HG03103 (cell line): ENCODE data around the gene PGA5.

Experiments used
- ATAC-seq: cut with Tn5 transposase; IDR thresholded peaks from one replicate; pipeline ENCODE4 v1.9.1; 2021; ENCODE audit warnings: low read depth; ENCODE audit not compliant: unreplicated experiment

Gene PGA5

DNA sequence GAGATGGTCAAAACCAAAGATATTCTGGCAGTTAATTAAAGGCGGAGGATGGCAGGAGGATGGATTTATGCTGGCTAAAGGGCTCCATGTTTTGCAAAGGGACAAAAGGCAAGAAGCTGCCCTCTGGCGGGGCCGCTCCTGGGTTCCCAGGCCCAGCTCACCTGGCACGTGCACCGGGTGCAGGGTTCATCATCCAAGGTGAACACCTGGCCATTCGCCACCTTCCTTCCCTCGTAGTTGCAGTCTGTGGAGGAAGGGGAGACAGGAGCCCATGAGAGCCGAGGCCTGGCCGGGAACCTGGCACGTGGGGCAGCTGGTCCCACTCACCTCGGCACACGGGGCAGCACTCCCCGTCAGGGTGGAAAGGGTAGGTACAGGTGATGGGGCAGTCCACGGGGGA is 23.8 kb downstream of the PGA5 start:
- ATAC-seq = no peak

DNA sequence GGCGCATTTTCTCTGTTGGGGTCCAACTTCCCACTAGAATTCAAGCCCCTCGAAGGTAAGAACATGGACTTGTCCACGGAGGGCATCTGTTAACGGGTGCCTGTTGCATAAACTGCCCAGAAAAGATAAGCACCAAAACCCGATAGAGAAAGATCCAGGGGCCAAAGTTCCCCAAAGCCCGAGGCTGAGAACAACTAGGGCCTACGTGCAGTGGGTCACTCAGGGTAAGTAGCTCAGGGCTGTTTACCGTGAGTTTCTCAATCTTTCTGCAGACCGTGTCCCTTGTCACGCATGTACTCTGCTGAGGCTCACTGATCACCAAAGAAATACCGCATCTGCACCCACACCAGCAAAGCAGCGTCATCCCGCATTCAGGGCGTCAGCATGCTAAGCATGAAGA is 24.4 kb downstream of the PGA5 start:
- ATAC-seq = no peak

GRCh38 chr11:61266602-61267001 is 25.6 kb downstream of the PGA5 start:
- no peak for ATAC-seq

DNA sequence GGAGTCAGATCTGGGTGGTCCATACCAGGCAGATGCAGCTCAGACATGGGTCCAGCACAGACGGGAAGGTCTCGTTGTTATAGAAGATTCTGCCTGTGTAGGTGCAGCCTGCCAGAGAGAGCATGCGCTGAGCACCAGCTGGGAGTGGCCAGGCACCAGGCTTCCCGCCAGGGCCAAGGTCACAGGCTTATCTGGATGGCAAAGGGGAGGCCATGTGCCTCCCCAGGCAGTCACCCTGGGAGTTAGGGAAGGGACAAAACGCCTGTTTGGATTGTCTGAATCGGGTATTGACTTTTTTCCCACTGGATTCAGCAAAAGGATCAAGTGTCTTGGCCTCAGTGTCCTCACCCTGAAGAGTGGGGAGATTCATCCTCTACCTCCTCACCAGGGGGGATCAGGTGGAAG is 26.5 kb downstream of the PGA5 start:
- ATAC-seq = no peak

GRCh38 chr11:61268588-61269250 is 27.7 kb downstream of the PGA5 start:
- ATAC-seq = no peak

DNA sequence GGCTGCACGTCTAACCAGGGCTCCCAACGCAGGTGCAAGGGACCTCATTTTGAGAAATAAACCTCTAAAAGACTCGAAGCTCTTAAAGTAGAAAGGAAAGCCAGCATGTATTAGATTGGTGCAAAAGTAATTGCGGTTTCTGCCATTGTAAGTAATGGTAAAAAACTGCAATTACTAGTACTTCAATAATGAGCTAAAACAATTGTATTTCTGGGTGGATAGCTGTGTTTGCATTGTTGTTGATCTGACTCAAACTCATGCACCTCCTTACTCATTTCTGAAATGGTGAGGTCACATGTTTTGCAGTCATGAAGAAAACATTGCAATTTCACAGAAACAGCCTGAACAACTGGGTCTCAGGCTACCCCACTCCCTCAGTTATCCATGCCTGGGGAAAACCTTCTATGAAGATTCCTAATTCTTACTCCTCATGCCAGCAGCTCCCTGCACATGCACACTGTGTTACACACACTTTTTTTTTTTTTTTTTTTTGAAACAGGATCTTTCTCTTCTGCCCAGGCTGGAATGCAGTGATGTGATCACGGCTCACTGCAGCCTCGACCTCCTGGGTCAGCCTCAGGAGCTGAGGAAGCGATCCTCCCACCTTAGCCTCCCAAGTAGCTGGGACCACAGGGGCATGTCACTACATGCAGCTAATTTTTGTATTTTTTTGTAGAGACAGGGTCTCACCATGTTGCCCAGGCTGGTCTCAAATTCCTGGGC is 29.5 kb downstream of the PGA5 start:
- ATAC-seq = no peak

DNA sequence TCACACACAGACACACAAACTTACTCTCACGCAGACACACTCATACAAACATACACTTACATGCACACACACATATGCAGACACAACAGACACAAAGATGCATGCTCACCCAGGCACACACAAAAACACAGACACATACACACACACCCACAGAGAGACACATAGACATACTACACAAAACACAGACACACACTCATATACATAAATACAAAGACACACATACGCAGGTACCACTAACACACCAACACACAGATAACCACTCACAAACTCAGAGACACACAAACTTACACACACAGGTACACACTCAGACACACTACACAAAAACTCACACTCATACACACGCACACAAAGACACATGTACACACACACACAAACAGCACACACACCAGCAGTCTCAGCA is 31.8 kb downstream of the PGA5 start:
- no peak for ATAC-seq

- ATAC-seq = no peak
Measured at GRCh38 chr11:61273178-61274078, 32.5 kb downstream of the PGA5 start.

- ATAC-seq = no peak
Measured at GRCh38 chr11:61274084-61274483, 33.1 kb downstream of the PGA5 start.

- ATAC-seq = no peak
Measured at GRCh38 chr11:61275191-61275590, 34.2 kb downstream of the PGA5 start.

DNA sequence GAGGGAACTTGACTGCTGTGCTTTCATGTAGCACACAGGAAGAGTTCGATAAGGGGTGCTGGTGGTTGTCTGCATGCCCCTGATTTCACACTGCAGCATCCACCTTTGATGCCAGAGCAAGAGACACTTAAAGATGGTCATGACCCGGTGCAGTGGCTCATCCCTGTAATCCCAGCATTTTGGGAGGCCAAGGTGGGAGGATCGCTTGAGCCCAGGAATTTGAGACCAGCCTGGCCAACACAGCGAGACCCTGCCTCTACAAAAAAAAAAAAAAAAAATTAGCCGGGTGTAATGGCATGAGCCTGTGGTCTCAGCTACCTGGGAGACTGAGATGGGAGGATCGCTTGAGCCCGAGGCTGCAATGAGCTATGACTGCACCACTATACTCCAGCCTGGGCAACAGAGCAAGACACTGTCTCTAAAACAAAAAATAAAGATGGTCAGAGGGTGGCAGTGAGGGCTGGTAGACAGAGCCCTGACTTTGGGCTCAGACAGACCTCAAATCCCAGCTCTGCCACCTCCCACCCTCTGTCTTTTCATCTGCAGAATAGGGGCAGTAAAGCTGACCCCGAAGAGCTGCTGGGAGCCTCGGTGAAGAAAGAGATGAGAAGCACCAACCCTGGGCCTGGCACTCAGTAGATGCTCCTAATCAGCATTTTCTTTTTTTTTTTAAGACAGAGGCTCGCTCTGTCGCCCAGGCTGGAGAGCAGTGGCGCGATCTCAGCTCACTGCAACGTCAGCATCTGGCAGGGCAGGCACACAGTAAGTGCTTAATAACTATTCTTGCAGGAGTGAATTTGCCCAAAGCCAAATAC is 36.4 kb downstream of the PGA5 start:
- ATAC-seq = no peak

GRCh38 chr11:61278001-61278470 is 37.1 kb downstream of the PGA5 start:
- no peak for ATAC-seq

DNA sequence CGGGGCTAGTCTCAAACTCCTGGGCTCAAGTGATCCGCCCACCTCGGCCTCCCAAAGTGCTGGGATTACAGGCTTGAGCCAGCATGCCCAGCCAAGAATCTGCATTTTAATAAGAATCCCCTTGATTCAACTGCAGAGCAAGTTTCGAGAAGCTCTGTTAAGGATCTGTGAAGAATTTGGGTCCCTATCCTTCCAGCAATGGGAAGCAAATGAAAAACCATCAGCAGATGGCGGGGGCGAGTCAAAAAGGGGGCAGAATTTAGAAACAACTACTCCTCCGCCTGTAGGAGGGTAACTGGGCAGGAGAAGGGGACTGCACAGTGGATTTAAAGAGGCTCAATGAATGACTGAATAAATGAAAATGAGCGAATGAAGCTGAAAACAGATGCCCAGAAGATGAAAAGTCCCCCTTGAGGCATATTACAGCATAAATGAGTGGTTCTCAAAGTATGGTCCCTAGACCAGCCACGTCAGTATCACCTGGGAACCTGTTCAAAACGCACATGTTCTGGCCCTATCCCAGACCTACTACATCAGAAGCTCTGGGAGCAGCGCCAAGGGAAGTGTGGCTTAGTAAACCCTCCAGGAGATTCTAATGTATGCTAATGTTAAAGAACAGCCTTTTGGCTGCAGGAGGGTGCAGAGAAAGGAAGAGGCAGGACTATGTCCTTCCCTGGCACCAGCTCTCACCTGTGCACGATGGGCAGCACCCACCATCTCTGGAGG is 39.1 kb downstream of the PGA5 start:
- ATAC-seq = no peak

GRCh38 chr11:61280883-61281580 is 40.1 kb downstream of the PGA5 start:
- ATAC-seq = no peak

DNA sequence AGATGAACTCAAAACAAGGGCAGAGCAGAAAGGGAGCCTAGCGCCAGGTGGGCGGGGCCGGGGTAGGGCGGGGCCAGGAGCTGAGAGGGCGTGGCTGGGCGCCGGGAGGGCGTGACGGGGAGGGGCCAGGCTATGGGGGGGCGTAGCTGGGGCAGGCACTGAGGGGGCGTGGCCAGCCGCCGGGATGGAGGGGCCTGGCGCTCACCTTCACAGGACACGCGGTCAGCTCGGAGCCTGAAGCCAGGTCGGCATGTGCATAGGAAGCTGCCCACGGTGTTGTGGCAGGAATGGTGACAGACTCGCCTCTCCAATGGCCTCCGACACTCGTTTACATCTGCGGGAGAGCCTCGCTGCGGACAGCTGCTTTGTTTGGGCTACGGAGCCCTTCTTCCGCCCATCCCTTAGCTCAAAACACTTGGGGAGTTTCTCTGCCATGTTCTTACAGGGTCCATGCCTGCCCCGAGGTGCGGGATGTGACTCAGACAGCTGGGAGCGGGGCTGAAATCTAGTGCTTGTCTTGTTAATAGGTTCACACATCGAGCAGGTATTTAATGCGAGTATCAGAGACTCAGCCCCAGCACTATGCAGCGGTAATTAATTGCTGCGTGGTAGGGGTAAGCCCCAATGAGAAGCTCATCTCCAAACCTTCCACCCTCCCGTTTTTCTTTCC is 40.7 kb downstream of the PGA5 start:
- no peak for ATAC-seq

GRCh38 chr11:61283613-61284012 is 42.6 kb downstream of the PGA5 start:
- no peak for ATAC-seq

- no peak for ATAC-seq
Measured at GRCh38 chr11:61287338-61287977, 46.5 kb downstream of the PGA5 start.
